22Rv1 (cell line): ENCODE data around the gene TPK1.

Experiments used
- ZFX ChIP-seq: fragments of 450-650 bp; IDR thresholded peaks from 2 replicates; pipeline ENCODE4 v1.6.1; 2017; ENCODE audit warnings: antibody characterized with exemption, borderline replicate concordance
- TF ChIP-seq, protein P1 (sequence below): fragments of 450-650 bp; IDR thresholded peaks from 2 replicates; pipeline ENCODE4 v1.5.1; 2017; ENCODE audit warnings: mild to moderate bottlenecking

DNA sequence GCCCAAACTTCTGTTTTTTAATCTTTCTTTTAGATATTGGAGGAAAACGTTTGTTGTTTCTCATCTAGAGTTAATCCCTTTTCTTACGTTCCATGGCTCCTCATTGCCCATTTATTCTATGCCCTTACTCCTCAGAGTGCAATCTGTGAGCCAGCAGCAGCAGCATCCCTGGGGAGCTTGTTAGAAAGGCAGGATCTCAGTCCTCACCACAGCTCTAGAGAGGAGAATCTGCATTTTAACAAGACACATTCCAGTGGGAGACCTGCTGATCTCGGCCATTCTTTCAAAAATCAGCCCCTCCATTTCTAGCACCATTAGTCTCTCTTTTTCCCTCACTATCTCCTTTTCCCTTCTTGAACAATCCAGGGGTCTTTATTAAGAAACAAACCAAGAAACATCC lies 348.0 kb downstream of the TPK1 start:
- TF ChIP-seq, protein P1, sequence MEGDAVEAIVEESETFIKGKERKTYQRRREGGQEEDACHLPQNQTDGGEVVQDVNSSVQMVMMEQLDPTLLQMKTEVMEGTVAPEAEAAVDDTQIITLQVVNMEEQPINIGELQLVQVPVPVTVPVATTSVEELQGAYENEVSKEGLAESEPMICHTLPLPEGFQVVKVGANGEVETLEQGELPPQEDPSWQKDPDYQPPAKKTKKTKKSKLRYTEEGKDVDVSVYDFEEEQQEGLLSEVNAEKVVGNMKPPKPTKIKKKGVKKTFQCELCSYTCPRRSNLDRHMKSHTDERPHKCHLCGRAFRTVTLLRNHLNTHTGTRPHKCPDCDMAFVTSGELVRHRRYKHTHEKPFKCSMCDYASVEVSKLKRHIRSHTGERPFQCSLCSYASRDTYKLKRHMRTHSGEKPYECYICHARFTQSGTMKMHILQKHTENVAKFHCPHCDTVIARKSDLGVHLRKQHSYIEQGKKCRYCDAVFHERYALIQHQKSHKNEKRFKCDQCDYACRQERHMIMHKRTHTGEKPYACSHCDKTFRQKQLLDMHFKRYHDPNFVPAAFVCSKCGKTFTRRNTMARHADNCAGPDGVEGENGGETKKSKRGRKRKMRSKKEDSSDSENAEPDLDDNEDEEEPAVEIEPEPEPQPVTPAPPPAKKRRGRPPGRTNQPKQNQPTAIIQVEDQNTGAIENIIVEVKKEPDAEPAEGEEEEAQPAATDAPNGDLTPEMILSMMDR: no peak
- no peak for TF ChIP-seq ZFX
